Stimulated activated CD8-positive, alpha-beta memory T cell treated with anti-CD3 and anti-CD28 coated beads, Interleukin-7, amount 100 ng/mL, for 24 hours (primary cell): ENCODE data around the gene AKT3.
"Not testable (repeated sequence)": the region's sequence is repeated elsewhere in the genome, so short reads cannot be mapped to it uniquely, and the experiment has no call there.

Source experiments
- DNase-seq: peaks from one replicate; pipeline ENCODE4 v3.0.0-alpha.2; 2020; ENCODE audit warnings: low read depth

The AKT3 gene

GRCh38 chr1:243597383-243597782 is 252.7 kb downstream of the AKT3 start:
- no peak for DNase-seq

GRCh38 chr1:243596431-243597062 is 253.5 kb downstream of the AKT3 start:
- no peak for DNase-seq

- no peak for DNase-seq
These were observed 254.4 kb downstream of the AKT3 start for GRCh38 chr1:243595527-243596210.

- no peak for DNase-seq
These were observed 255.6 kb downstream of the AKT3 start for GRCh38 chr1:243594455-243594854.

- DNase-seq, result not testable (repeated sequence)
These were observed 260.8 kb downstream of the AKT3 start for GRCh38 chr1:243589286-243589685.

GRCh38 chr1:243587823-243588560 is 262.1 kb downstream of the AKT3 start:
- no peak for DNase-seq

GRCh38 chr1:243587285-243587684 is 262.8 kb downstream of the AKT3 start:
- DNase-seq, result no peak

GRCh38 chr1:243585982-243586381 is 264.1 kb downstream of the AKT3 start:
- DNase-seq, result no peak

- no peak for DNase-seq
These were observed 267.7 kb downstream of the AKT3 start for GRCh38 chr1:243582326-243582725.

- no peak for DNase-seq
These were observed 269.1 kb downstream of the AKT3 start for GRCh38 chr1:243580984-243581383.

GRCh38 chr1:243580072-243580471 is 270.0 kb downstream of the AKT3 start:
- no peak for DNase-seq

GRCh38 chr1:243575070-243575469 is 275.0 kb downstream of the AKT3 start:
- DNase-seq, result no peak

- DNase-seq, result no peak
These were observed 277.1 kb downstream of the AKT3 start for GRCh38 chr1:243572940-243573339.

- DNase-seq, result no peak
These were observed 281.2 kb downstream of the AKT3 start for GRCh38 chr1:243568793-243569192.

GRCh38 chr1:243564814-243565213 is 285.2 kb downstream of the AKT3 start:
- DNase-seq, result no peak

GRCh38 chr1:243563732-243564131 is 286.3 kb downstream of the AKT3 start:
- DNase-seq, result no peak

- no peak for DNase-seq
These were observed 287.6 kb downstream of the AKT3 start for GRCh38 chr1:243562473-243562872.

GRCh38 chr1:243561588-243562319 is 288.3 kb downstream of the AKT3 start:
- no peak for DNase-seq

GRCh38 chr1:243559575-243560162 is 290.4 kb downstream of the AKT3 start:
- DNase-seq, result no peak

GRCh38 chr1:243558576-243558975 is 291.5 kb downstream of the AKT3 start:
- DNase-seq, result no peak

- no peak for DNase-seq
These were observed 292.2 kb downstream of the AKT3 start for GRCh38 chr1:243557866-243558265.

GRCh38 chr1:243554686-243555085 is 295.4 kb downstream of the AKT3 start:
- DNase-seq, result no peak
